AG04449 (cell line): ENCODE measurements around the gene RASL12.

Experiments
- CTCF ChIA-PET: fragments of 350-600 bp; formaldehyde crosslinking; extraction: SDS; loops from one replicate; lab custom pipeline; 2021; ENCODE audit warnings: antibody characterized with exemption; lab: Yijun Ruan, JAX
- POLR2A ChIA-PET: fragments of 400-600, 350-600 bp; formaldehyde crosslinking; extraction: SDS; loops from one replicate; lab custom pipeline; 2020; ENCODE audit warnings: antibody characterized with exemption, inconsistent platforms; lab: Yijun Ruan, JAX
- DNase-seq: peaks from one replicate; pipeline ENCODE4 v3.0.0-alpha.2; 2010; ENCODE audit warnings: low read depth, low spot score
- H3K4me3 ChIP-seq: 2 replicates; pipeline ENCODE4 v1.5.1; 2011; ENCODE audit warnings: low read depth, mild to moderate bottlenecking, control low read depth, low read length
- CTCF ChIP-seq: IDR thresholded peaks from one replicate; pipeline ENCODE4 v1.5.1; 2011; ENCODE audit warnings: mild to moderate bottlenecking, moderate library complexity, low read length, control low read depth, inconsistent platforms; ENCODE audit not compliant: insufficient read depth; ENCODE audit errors: missing control alignments

Gene RASL12

GRCh38 chr15:65060641-65061397 lies 7.0 kb downstream of the RASL12 start:
- H3K4me3 ChIP-seq: no peak overlapping the region
- no peak for DNase-seq
- POLR2A ChIA-PET: no interaction called here
- CTCF ChIA-PET: interaction anchor here (0.8 to 7.2 kb wide), 7 partner anchors 9 to 41 kb away, joined by 3 to 109 read pairs (median 9); partner anchors contain the start of gene KBTBD13
- TF ChIP-seq CTCF: no peak

- CTCF ChIA-PET: interaction anchor here (1.4 to 7.2 kb wide), 3 partner anchors 8 to 21 kb away, joined by 4 to 109 read pairs (median 12); partner anchors contain the start of gene KBTBD13
- no peak for TF ChIP-seq CTCF
- no peak overlapping the region for H3K4me3 ChIP-seq
- POLR2A ChIA-PET: no interaction called here
- no peak for DNase-seq
Measured at GRCh38 chr15:65059931-65060596, 7.7 kb downstream of the RASL12 start.

GRCh38 chr15:65059369-65059750 lies 8.4 kb downstream of the RASL12 start:
- ChIA-PET CTCF (interaction anchor here (3.4 to 7.2 kb wide), 2 partner anchors 10 to 22 kb away, joined by 12 to 109 read pairs; partner anchors contain the start of gene KBTBD13), POLR2A (no interaction called here)
- DNase-seq: no peak
- no peak overlapping the region for H3K4me3 ChIP-seq
- no peak for TF ChIP-seq CTCF

GRCh38 chr15:65058394-65059368 lies 9.1 kb downstream of the RASL12 start:
- CTCF ChIA-PET: interaction anchor here (0.8 to 7.2 kb wide), 3 partner anchors 8 to 22 kb away, joined by 3 to 109 read pairs (median 12); partner anchors contain the start of gene KBTBD13
- no peak for DNase-seq
- TF ChIP-seq CTCF: no peak

GRCh38 chr15:65057549-65057940 lies 10.2 kb downstream of the RASL12 start:
- ChIA-PET POLR2A (no interaction called here), CTCF (interaction anchor here (4.4 to 8.0 kb wide), 3 partner anchors 9 to 23 kb away, joined by 29 to 135 read pairs (median 109); partner anchors contain the start of genes KBTBD13 and RASL12)
- DNase-seq: no peak
- no peak overlapping the region for H3K4me3 ChIP-seq
- TF ChIP-seq CTCF: no peak

More at GRCh38 chr15:65058394-65059368, 9.1 kb downstream of the RASL12 start:
- H3K4me3 ChIP-seq: no peak overlapping the region
- POLR2A ChIA-PET: no interaction called here
